Measurements from ENCODE around the gene COL16A1.

The COL16A1 gene

GRCh38 chr1:31706384-31707058 lies 2.7 kb upstream of the COL16A1 start:
- DNase-seq (ENCODE audit: low read depth): no peak

- DNase-seq (ENCODE audit: low read depth): peak; percentile 60
Observed at GRCh38 chr1:31705080-31705866, 1.5 kb upstream of the COL16A1 start.

GRCh38 chr1:31704271-31705079 lies 658 bp upstream of the COL16A1 start:
- no peak for DNase-seq (ENCODE audit: low read depth)

- no peak for DNase-seq (ENCODE audit: low read depth)
Observed at GRCh38 chr1:31702836-31703404, 897 bp downstream of the COL16A1 start.

- DNase-seq (ENCODE audit: low read depth): no peak
Observed at GRCh38 chr1:31701091-31701736, 2.6 kb downstream of the COL16A1 start.

GRCh38 chr1:31700468-31701090 lies 3.2 kb downstream of the COL16A1 start:
- no peak for DNase-seq (ENCODE audit: low read depth)

- DNase-seq (ENCODE audit: low read depth): no peak
Observed at GRCh38 chr1:31699341-31699891, 4.4 kb downstream of the COL16A1 start.

- no peak for DNase-seq (ENCODE audit: low read depth)
Observed at GRCh38 chr1:31697369-31697984, 6.3 kb downstream of the COL16A1 start.

- no peak for DNase-seq (ENCODE audit: low read depth)
Observed at GRCh38 chr1:31696242-31696641, 7.6 kb downstream of the COL16A1 start.

GRCh38 chr1:31695327-31695726 lies 8.5 kb downstream of the COL16A1 start:
- no peak for DNase-seq (ENCODE audit: low read depth)

- no peak for DNase-seq (ENCODE audit: low read depth)
Observed at GRCh38 chr1:31694964-31695313, 8.9 kb downstream of the COL16A1 start.

GRCh38 chr1:31694069-31694963 lies 9.5 kb downstream of the COL16A1 start:
- no peak for DNase-seq (ENCODE audit: low read depth)

- DNase-seq (ENCODE audit: low read depth): no peak
Observed at GRCh38 chr1:31693231-31693630, 10.6 kb downstream of the COL16A1 start.

- DNase-seq (ENCODE audit: low read depth): no peak
Observed at GRCh38 chr1:31691951-31692350, 11.9 kb downstream of the COL16A1 start.

- DNase-seq (ENCODE audit: low read depth): no peak
Observed at GRCh38 chr1:31691446-31691845, 12.4 kb downstream of the COL16A1 start.

GRCh38 chr1:31690921-31691320 lies 12.9 kb downstream of the COL16A1 start:
- DNase-seq (ENCODE audit: low read depth): no peak

GRCh38 chr1:31689854-31690253 lies 14.0 kb downstream of the COL16A1 start:
- no peak for DNase-seq (ENCODE audit: low read depth)

- DNase-seq (ENCODE audit: low read depth): no peak
Observed at GRCh38 chr1:31689379-31689778, 14.4 kb downstream of the COL16A1 start.

GRCh38 chr1:31688233-31688918 lies 15.4 kb downstream of the COL16A1 start:
- no peak for DNase-seq (ENCODE audit: low read depth)
